ENCODE measurements around the gene SETD2. TPM values are rescaled to one million over a fixed set of nuclear protein-coding genes. Genes with fewer than 3 reads are reported as not detected.

The SETD2 gene
- total RNA-seq, 2 experiments from 2014 or later: 55.7 to 74.5 TPM

GRCh38 chr3:46966811-46967210 lies 197.1 kb downstream of the SETD2 start:
- no peak overlapping the region for H3K4me3 ChIP-seq (ENCODE audit: low read depth, low read length, poor library complexity, severe bottlenecking)
- H3K9me2 ChIP-seq (ENCODE audit: insufficient read depth, low read length): no peaks in the 10 kb centered on the region
- H2AFZ ChIP-seq (ENCODE audit: low read length): no peak overlapping the region
- peaks cover 67% of the 10 kb centered on the region for H3K4me1 ChIP-seq (ENCODE audit: insufficient read depth, low read length, poor library complexity, severe bottlenecking)
- intact Hi-C loops (cut with micrococcal nuclease; ENCODE audit: unreplicated experiment): no loop called here
- DNase-seq (ENCODE audit: low spot score): peak; percentile 42
- BruUV-seq (replicated peaks): no TSS peak
- CTCF ChIA-PET (ENCODE audit: unreplicated experiment): no interaction called here
- H3K4me2 ChIP-seq (ENCODE audit: low read length): peak overlapping the region; percentile 0; the same call in 1 of the 2 replicates
- peaks cover 83% of the 10 kb centered on the region for H3K36me3 ChIP-seq (ENCODE audit: insufficient read depth, low read length)
- peaks cover 87% of the 10 kb centered on the region for H3K79me2 ChIP-seq (ENCODE audit: insufficient read depth, low read depth, low read length)
- POLR2A ChIA-PET: interaction anchor here (0.6 to 3.3 kb wide), 3 partner anchors 10 to 28 kb away, joined by 4 to 16 read pairs (median 9); no protein-coding TSS in a partner anchor
- 0 out of 2 replicates have a peak, but pooled peaks cover 6% of the 10 kb centered on the region for H3K9me3 ChIP-seq (ENCODE audit: low read length)
- H3K27ac ChIP-seq (ENCODE audit: low read depth, low read length, poor library complexity, severe bottlenecking): no peak overlapping the region
- peaks cover 46% of the 10 kb centered on the region for H4K20me1 ChIP-seq (ENCODE audit: insufficient read depth, low read length)
- TF ChIP-seq CTCF (conservative IDR thresholded peaks at IDR 0.05; ENCODE audit: low read length): peak; percentile 50
- no peak for TF ChIP-seq EZH2phosphoT487 (IDR thresholded peaks at IDR 0.05; ENCODE audit: borderline replicate concordance, low read depth, low read length)

Small RNA genes within 50 kb of the gene (small RNA-seq; reads per million reads assigned to genes)
- gene MRPL57P3: not detected

Other genes starting within 250 kb of the SETD2 start
- gene CCDC12, start 187.4 kb downstream of the SETD2 start, total RNA-seq (2014; rRNA removed; shearing (Covaris generic)): 74.9 and 102 TPM in 2 replicates
- 107 and 116 TPM in 2 replicates for gene CCDC12, start 187.4 kb downstream of the SETD2 start, total RNA-seq (2022)
- 53.3 and 74.9 TPM in 2 replicates for gene NBEAL2, start 184.4 kb downstream of the SETD2 start, total RNA-seq (2014; rRNA removed; shearing (Covaris generic))
- gene NBEAL2, start 184.4 kb downstream of the SETD2 start, total RNA-seq (2022): 129 and 149 TPM in 2 replicates
- gene KIF9, start 118.7 kb upstream of the SETD2 start, total RNA-seq (2014; rRNA removed; shearing (Covaris generic)): 4.7 and 11.7 TPM in 2 replicates
- gene KIF9, start 118.7 kb upstream of the SETD2 start, total RNA-seq (2022): 10.1 and 11.0 TPM in 2 replicates
- gene KLHL18, start 118.8 kb upstream of the SETD2 start, total RNA-seq (2014; rRNA removed; shearing (Covaris generic)): 11.8 and 13.1 TPM in 2 replicates
- gene KLHL18, start 118.8 kb upstream of the SETD2 start, total RNA-seq (2022): 28.6 and 35.2 TPM in 2 replicates
- gene PTPN23, start 216.9 kb upstream of the SETD2 start, total RNA-seq (2014; rRNA removed; shearing (Covaris generic)): 13.6 and 15.5 TPM in 2 replicates
- 40.0 and 41.1 TPM in 2 replicates for gene PTPN23, start 216.9 kb upstream of the SETD2 start, total RNA-seq (2022)